ENCODE measurements around the gene SNORC. TPM values are rescaled to one million over a fixed set of nuclear protein-coding genes. Genes with fewer than 3 reads are reported as not detected.

Gene SNORC
- total and polyA plus RNA-seq, 2 of the 13 experiments (the other 11 are each of a cell fraction or from before 2014, with no cell fraction given), result 59.1 to 86.1 TPM

DNA sequence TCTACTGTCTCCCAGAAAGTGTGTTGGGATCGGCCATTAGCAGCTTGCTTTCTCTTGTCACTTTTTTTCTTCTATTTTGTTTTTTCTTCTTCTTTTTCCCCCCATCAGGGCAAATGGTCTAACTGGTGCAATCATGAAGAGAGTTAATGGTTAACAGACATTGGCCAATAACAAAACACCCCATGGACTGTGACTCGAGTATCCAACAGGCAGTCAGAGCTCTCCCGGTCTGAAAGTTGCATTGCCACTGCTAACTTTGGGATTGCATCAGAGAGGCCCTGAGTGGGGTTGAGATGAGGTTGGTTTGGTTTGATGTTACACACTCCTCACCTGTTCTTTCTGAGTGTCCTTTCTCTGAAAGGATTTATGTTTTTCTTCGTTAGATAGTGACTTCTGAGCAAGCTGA lies 12.9 kb upstream of the SNORC start (continued):
- TF ChIP-seq SCMH1 (CRISPR knock-in tag; IDR thresholded peaks at IDR 0.05; ENCODE audit: borderline replicate concordance) (no peak), RBAK (CRISPR knock-in tag; IDR thresholded peaks at IDR 0.05) (no peak), ADNP (CRISPR knock-in tag; IDR thresholded peaks at IDR 0.05) (no peak), ZFP62 (CRISPR knock-in tag; IDR thresholded peaks at IDR 0.05) (no peak), HMG20B (CRISPR knock-in tag; conservative IDR thresholded peaks at IDR 0.05) (peak; percentile 73; the same call in 1 of the 2 replicates), ARNT2 (CRISPR knock-in tag; IDR thresholded peaks at IDR 0.05; ENCODE audit: low read depth) (no peak), RAD21 (CRISPR knock-in tag; IDR thresholded peaks at IDR 0.05) (peak; percentile 48; the same call in 1 of the 2 replicates), NR3C1 (CRISPR knock-in tag; IDR thresholded peaks at IDR 0.05) (no peak), HMGA1 (CRISPR knock-in tag; conservative IDR thresholded peaks at IDR 0.05) (no peak), ZNF772 (CRISPR knock-in tag; IDR thresholded peaks at IDR 0.05) (peak; percentile 95; the same call in 1 of the 2 replicates), REXO4 (CRISPR knock-in tag; IDR thresholded peaks at IDR 0.05; ENCODE audit: borderline replicate concordance) (no peak), ZNF7 (CRISPR knock-in tag; IDR thresholded peaks at IDR 0.05) (no peak), BRCA1 (CRISPR knock-in tag; IDR thresholded peaks at IDR 0.05) (no peak), SKI (IDR thresholded peaks at IDR 0.05; ENCODE audit: partially characterized antibody) (no peak), REPIN1 (CRISPR knock-in tag; IDR thresholded peaks at IDR 0.05; ENCODE audit: borderline replicate concordance, low read depth) (peak; percentile 88)
- TF ChIP-seq, protein P1, sequence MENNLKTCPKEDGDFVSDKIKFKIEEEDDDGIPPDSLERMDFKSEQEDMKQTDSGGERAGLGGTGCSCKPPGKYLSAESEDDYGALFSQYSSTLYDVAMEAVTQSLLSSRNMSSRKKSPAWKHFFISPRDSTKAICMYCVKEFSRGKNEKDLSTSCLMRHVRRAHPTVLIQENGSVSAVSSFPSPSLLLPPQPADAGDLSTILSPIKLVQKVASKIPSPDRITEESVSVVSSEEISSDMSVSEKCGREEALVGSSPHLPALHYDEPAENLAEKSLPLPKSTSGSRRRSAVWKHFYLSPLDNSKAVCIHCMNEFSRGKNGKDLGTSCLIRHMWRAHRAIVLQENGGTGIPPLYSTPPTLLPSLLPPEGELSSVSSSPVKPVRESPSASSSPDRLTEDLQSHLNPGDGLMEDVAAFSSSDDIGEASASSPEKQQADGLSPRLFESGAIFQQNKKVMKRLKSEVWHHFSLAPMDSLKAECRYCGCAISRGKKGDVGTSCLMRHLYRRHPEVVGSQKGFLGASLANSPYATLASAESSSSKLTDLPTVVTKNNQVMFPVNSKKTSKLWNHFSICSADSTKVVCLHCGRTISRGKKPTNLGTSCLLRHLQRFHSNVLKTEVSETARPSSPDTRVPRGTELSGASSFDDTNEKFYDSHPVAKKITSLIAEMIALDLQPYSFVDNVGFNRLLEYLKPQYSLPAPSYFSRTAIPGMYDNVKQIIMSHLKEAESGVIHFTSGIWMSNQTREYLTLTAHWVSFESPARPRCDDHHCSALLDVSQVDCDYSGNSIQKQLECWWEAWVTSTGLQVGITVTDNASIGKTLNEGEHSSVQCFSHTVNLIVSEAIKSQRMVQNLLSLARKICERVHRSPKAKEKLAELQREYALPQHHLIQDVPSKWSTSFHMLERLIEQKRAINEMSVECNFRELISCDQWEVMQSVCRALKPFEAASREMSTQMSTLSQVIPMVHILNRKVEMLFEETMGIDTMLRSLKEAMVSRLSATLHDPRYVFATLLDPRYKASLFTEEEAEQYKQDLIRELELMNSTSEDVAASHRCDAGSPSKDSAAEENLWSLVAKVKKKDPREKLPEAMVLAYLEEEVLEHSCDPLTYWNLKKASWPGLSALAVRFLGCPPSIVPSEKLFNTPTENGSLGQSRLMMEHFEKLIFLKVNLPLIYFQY (CRISPR knock-in tag; IDR thresholded peaks at IDR 0.05; ENCODE audit: borderline replicate concordance), result peak; percentile 52; the same call in 1 of the 2 replicates
- TF ChIP-seq, protein P2, sequence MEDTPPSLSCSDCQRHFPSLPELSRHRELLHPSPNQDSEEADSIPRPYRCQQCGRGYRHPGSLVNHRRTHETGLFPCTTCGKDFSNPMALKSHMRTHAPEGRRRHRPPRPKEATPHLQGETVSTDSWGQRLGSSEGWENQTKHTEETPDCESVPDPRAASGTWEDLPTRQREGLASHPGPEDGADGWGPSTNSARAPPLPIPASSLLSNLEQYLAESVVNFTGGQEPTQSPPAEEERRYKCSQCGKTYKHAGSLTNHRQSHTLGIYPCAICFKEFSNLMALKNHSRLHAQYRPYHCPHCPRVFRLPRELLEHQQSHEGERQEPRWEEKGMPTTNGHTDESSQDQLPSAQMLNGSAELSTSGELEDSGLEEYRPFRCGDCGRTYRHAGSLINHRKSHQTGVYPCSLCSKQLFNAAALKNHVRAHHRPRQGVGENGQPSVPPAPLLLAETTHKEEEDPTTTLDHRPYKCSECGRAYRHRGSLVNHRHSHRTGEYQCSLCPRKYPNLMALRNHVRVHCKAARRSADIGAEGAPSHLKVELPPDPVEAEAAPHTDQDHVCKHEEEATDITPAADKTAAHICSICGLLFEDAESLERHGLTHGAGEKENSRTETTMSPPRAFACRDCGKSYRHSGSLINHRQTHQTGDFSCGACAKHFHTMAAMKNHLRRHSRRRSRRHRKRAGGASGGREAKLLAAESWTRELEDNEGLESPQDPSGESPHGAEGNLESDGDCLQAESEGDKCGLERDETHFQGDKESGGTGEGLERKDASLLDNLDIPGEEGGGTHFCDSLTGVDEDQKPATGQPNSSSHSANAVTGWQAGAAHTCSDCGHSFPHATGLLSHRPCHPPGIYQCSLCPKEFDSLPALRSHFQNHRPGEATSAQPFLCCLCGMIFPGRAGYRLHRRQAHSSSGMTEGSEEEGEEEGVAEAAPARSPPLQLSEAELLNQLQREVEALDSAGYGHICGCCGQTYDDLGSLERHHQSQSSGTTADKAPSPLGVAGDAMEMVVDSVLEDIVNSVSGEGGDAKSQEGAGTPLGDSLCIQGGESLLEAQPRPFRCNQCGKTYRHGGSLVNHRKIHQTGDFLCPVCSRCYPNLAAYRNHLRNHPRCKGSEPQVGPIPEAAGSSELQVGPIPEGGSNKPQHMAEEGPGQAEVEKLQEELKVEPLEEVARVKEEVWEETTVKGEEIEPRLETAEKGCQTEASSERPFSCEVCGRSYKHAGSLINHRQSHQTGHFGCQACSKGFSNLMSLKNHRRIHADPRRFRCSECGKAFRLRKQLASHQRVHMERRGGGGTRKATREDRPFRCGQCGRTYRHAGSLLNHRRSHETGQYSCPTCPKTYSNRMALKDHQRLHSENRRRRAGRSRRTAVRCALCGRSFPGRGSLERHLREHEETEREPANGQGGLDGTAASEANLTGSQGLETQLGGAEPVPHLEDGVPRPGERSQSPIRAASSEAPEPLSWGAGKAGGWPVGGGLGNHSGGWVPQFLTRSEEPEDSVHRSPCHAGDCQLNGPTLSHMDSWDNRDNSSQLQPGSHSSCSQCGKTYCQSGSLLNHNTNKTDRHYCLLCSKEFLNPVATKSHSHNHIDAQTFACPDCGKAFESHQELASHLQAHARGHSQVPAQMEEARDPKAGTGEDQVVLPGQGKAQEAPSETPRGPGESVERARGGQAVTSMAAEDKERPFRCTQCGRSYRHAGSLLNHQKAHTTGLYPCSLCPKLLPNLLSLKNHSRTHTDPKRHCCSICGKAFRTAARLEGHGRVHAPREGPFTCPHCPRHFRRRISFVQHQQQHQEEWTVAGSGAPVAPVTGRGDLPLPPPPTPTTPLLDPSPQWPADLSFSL (CRISPR knock-in tag; IDR thresholded peaks at IDR 0.05), result 0 out of 2 replicates have a peak, but pooled peaks have one; percentile 37
- TF ChIP-seq, protein P3, sequence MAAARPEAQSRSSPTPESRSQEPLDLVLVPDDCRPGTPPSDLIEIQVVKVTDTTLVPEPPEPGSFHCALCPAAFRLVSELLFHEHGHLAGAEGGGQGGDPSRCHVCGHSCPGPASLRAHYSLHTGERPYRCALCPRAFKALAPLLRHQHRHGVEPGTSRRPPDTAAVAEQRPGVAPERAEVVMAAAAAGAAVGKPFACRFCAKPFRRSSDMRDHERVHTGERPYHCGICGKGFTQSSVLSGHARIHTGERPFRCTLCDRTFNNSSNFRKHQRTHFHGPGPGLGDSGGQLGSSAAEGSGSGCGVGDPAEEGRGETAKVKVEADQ (CRISPR knock-in tag; IDR thresholded peaks at IDR 0.05; ENCODE audit: borderline replicate concordance), result no peak
